GM12872 (cell line): ENCODE results near the gene TRAPPC10.

Experiments
- CTCF ChIP-seq: IDR thresholded peaks from 3 replicates; pipeline ENCODE4 v1.5.1; 2011; ENCODE audit warnings: low read depth, mild to moderate bottlenecking, low read length, moderate library complexity; ENCODE audit not compliant: insufficient read depth

The TRAPPC10 gene

GRCh38 chr21:44011579-44012473 lies at the start of gene TRAPPC10:
Gene TRAPPC10 (plus strand): TSS chr21:44012309. CDS start chr21:44012494, 185 bp downstream.
- no peak for TF ChIP-seq CTCF

- TF ChIP-seq CTCF = no peak
Observed at GRCh38 chr21:43965911-43966585, 46.1 kb upstream of the TRAPPC10 start.

GRCh38 chr21:43966946-43967512 lies 45.1 kb upstream of the TRAPPC10 start:
- TF ChIP-seq CTCF = no peak

- TF ChIP-seq CTCF = no peak
Observed at GRCh38 chr21:43967981-43968380, 44.1 kb upstream of the TRAPPC10 start.

GRCh38 chr21:43968410-43969114 lies 43.5 kb upstream of the TRAPPC10 start:
- TF ChIP-seq CTCF = no peak

GRCh38 chr21:43969115-43969444 lies 43.0 kb upstream of the TRAPPC10 start:
- no peak for TF ChIP-seq CTCF

- no peak for TF ChIP-seq CTCF
Observed at GRCh38 chr21:43970551-43970950, 41.6 kb upstream of the TRAPPC10 start.
